Measurements from ENCODE around the gene MTMR8. TPM values are rescaled to one million over a fixed set of nuclear protein-coding genes. Genes with fewer than 3 reads are reported as not detected.
"Not testable (repeated sequence)": the region's sequence is repeated elsewhere in the genome, so short reads cannot be mapped to it uniquely, and the experiment has no call there.

The MTMR8 gene
- total and polyA plus RNA-seq, 9 of the 15 experiments (the other 6 are each of a cell fraction or from before 2014, with no cell fraction given): 1.8 to 5.5 (median 3.0) TPM

DNA sequence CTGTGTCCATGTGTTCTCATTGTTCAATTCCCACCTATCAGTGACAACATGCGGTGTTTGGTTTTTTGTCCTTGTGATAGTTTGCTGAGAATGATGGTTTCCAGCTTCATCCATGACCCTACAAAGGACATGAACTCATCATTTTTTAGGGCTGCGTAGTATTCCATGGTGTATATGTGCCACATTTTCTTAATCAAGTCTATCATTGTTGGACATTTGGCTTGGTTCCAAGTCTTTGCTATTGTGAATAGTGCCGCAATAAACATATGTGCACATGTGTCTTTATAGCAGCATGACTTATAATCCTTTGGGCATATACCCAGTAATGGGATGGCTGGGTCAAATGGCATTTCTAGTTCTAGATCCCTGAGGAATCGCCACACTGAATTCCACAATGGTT lies 14.5 kb downstream of the MTMR8 start:
- H4K20me1 ChIP-seq (replicated peaks; ENCODE audit: control insufficient read depth, insufficient read depth, low read length); FAIRE-seq; H2AFZ ChIP-seq (ENCODE audit: low read depth, low read length); H3K9me1 ChIP-seq (ENCODE audit: control insufficient read depth, insufficient read depth, low read length); H3K9ac ChIP-seq (ENCODE audit: insufficient read depth in 1 of 2, low read depth in 2 of 2, low read length in 2 of 2); H3K4me3 ChIP-seq; BruUV-seq (replicated peaks); H3K27me3 ChIP-seq (ENCODE audit: control insufficient read depth in 2 of 2, insufficient read depth in 2 of 2, low read length in 2 of 2); CTCF ChIA-PET (ENCODE audit: low intra/inter-chr PET ratio); in situ Hi-C loops (cut with MboI); H3K36me3 ChIP-seq (ENCODE audit: control insufficient read depth, insufficient read depth, low read length); DNase-seq (ENCODE audit: extremely low read depth in 1 of 4, low spot score in 3 of 4); POLR2A ChIA-PET; H3K4me2 ChIP-seq (ENCODE audit: insufficient read depth, low read length); ATAC-seq; H3K9me3 ChIP-seq (replicated peaks; ENCODE audit: control insufficient read depth, insufficient read depth, low read depth, low read length); H3K79me2 ChIP-seq (ENCODE audit: control insufficient read depth, insufficient read depth, low read length); H3K27ac ChIP-seq (ENCODE audit: extremely low read depth, low read depth, low read length); H3K4me1 ChIP-seq (replicated peaks in 1 of 2; ENCODE audit: control insufficient read depth in 2 of 2, insufficient read depth in 2 of 2, low read length in 2 of 2); intact Hi-C loops (cut with micrococcal nuclease): not testable (repeated sequence)
- WGBS (ENCODE audit: insufficient coverage, low coverage, missing lambda C conversion rate): 62% methylated on average over 2 of the region's 4 CpGs
- TF ChIP-seq NFIC (IDR thresholded peaks at IDR 0.05): peak; percentile 72

DNA sequence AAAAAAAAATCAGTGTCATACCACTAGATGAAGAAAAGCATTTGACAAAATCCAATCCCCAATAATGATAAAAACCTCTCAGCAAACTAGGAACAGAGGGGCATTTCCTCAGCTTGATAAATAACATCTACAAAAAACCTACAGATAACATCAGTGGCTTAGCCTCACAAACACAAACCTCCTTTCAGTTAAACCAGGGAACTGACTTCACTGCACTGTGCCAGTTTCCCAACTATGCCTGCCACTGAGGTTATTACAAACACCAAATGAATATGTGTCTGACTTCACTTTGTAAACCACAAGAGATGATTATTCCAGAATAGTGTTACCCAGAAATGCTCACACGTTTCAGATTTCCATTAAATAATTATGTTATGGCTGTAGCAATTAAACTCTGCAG lies 15.3 kb downstream of the MTMR8 start:
- CTCF ChIA-PET (ENCODE audit: low intra/inter-chr PET ratio): no interaction called here
- in situ Hi-C loops (cut with MboI) (no loop called here), intact Hi-C loops (cut with micrococcal nuclease) (no loop called here)
- no peak overlapping the region for H3K9ac ChIP-seq (ENCODE audit: insufficient read depth in 1 of 2, low read depth in 2 of 2, low read length in 2 of 2)
- FAIRE-seq (no peak), DNase-seq (ENCODE audit: extremely low read depth in 1 of 4, low spot score in 3 of 4) (no peak), ATAC-seq (no peak)
- no peaks in the 10 kb centered on the region for H3K4me1 ChIP-seq (replicated peaks in 1 of 2; ENCODE audit: control insufficient read depth in 2 of 2, insufficient read depth in 2 of 2, low read length in 2 of 2)
- no peaks in the 10 kb centered on the region for H3K9me1 ChIP-seq (ENCODE audit: control insufficient read depth, insufficient read depth, low read length)
- 8% methylated on average over 1 of the region's 1 CpG for WGBS (ENCODE audit: insufficient coverage, low coverage, missing lambda C conversion rate)
- H3K27ac ChIP-seq (ENCODE audit: extremely low read depth, low read depth, low read length): no peak overlapping the region
- no peak overlapping the region for H2AFZ ChIP-seq (ENCODE audit: low read depth, low read length)
- no TSS peak for BruUV-seq (replicated peaks)
- no peaks in the 10 kb centered on the region for H3K9me3 ChIP-seq (replicated peaks; ENCODE audit: control insufficient read depth, insufficient read depth, low read depth, low read length)
- H3K79me2 ChIP-seq (ENCODE audit: control insufficient read depth, insufficient read depth, low read length): no peaks in the 10 kb centered on the region; the same call in 2 of the 3 replicates
- no peaks in the 10 kb centered on the region for H3K27me3 ChIP-seq (ENCODE audit: control insufficient read depth in 2 of 2, insufficient read depth in 2 of 2, low read length in 2 of 2)
- no peaks in the 10 kb centered on the region for H3K36me3 ChIP-seq (ENCODE audit: control insufficient read depth, insufficient read depth, low read length)
- no peak overlapping the region for H3K4me2 ChIP-seq (ENCODE audit: insufficient read depth, low read length)
- H3K4me3 ChIP-seq: no peak overlapping the region
- H4K20me1 ChIP-seq (replicated peaks; ENCODE audit: control insufficient read depth, insufficient read depth, low read length): no peaks in the 10 kb centered on the region
- POLR2A ChIA-PET: no interaction called here
- TF ChIP-seq PHF8 (IDR thresholded peaks at IDR 0.05; ENCODE audit: borderline replicate concordance, low read length) (no peak), FOSL1 (tag; conservative IDR thresholded peaks at IDR 0.05) (no peak), TCF7L2 (IDR thresholded peaks at IDR 0.05; ENCODE audit: low read depth, low read length) (no peak), ETV5 (CRISPR knock-in tag; IDR thresholded peaks at IDR 0.05; ENCODE audit: low read depth) (no peak), MAFF (IDR thresholded peaks at IDR 0.05; ENCODE audit: low read length) (no peak), KAT7 (CRISPR knock-in tag; IDR thresholded peaks at IDR 0.05; ENCODE audit: borderline replicate concordance) (no peak)
- TF ChIP-seq, protein P1, sequence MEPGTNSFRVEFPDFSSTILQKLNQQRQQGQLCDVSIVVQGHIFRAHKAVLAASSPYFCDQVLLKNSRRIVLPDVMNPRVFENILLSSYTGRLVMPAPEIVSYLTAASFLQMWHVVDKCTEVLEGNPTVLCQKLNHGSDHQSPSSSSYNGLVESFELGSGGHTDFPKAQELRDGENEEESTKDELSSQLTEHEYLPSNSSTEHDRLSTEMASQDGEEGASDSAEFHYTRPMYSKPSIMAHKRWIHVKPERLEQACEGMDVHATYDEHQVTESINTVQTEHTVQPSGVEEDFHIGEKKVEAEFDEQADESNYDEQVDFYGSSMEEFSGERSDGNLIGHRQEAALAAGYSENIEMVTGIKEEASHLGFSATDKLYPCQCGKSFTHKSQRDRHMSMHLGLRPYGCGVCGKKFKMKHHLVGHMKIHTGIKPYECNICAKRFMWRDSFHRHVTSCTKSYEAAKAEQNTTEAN (CRISPR knock-in tag; IDR thresholded peaks at IDR 0.05): no peak
- TF ChIP-seq, protein P2, sequence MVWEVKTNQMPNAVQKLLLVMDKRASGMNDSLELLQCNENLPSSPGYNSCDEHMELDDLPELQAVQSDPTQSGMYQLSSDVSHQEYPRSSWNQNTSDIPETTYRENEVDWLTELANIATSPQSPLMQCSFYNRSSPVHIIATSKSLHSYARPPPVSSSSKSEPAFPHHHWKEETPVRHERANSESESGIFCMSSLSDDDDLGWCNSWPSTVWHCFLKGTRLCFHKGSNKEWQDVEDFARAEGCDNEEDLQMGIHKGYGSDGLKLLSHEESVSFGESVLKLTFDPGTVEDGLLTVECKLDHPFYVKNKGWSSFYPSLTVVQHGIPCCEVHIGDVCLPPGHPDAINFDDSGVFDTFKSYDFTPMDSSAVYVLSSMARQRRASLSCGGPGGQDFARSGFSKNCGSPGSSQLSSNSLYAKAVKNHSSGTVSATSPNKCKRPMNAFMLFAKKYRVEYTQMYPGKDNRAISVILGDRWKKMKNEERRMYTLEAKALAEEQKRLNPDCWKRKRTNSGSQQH (CRISPR knock-in tag; IDR thresholded peaks at IDR 0.05): no peak
- TF ChIP-seq, protein P3, sequence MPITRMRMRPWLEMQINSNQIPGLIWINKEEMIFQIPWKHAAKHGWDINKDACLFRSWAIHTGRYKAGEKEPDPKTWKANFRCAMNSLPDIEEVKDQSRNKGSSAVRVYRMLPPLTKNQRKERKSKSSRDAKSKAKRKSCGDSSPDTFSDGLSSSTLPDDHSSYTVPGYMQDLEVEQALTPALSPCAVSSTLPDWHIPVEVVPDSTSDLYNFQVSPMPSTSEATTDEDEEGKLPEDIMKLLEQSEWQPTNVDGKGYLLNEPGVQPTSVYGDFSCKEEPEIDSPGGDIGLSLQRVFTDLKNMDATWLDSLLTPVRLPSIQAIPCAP (CRISPR knock-in tag; IDR thresholded peaks at IDR 0.05; ENCODE audit: borderline replicate concordance): no peak
- TF ChIP-seq, protein P4, sequence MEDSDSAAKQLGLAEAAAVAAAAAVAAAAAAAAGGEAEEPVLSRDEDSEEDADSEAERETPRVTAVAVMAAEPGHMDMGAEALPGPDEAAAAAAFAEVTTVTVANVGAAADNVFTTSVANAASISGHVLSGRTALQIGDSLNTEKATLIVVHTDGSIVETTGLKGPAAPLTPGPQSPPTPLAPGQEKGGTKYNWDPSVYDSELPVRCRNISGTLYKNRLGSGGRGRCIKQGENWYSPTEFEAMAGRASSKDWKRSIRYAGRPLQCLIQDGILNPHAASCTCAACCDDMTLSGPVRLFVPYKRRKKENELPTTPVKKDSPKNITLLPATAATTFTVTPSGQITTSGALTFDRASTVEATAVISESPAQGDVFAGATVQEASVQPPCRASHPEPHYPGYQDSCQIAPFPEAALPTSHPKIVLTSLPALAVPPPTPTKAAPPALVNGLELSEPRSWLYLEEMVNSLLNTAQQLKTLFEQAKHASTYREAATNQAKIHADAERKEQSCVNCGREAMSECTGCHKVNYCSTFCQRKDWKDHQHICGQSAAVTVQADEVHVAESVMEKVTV (CRISPR knock-in tag; IDR thresholded peaks at IDR 0.05): no peak

Measured in K562 (cell line).